Spinal cord (tissue), 10 donors: ENCODE results near the gene OVCA2. TPM values are rescaled to one million over a fixed set of nuclear protein-coding genes. Genes with fewer than 3 reads are reported as not detected.
A peak's percentile ranks its signal among the peaks of the same experiment; 100 is the strongest.

Experiments
- DNase-seq, 6 donors: peaks; one replicate each; pipeline versions ENCODE4 v3.0.0 to v3.0.0-alpha.2; 2013 to 2015; ENCODE audit warnings: low spot score in 6 of 6, low read depth in 4 of 6
- H3K27ac ChIP-seq: one replicate; pipeline ENCODE4 v1.5.1; 2013; ENCODE audit warnings: low read depth, low read length, control low read depth
- H3K27me3 ChIP-seq: one replicate; pipeline ENCODE4 v1.6.1; 2013; ENCODE audit warnings: low read length; ENCODE audit not compliant: control insufficient read depth, insufficient read depth
- H3K36me3 ChIP-seq: one replicate; pipeline ENCODE4 v1.6.1; 2013; ENCODE audit warnings: low read length; ENCODE audit not compliant: control insufficient read depth, insufficient read depth
- H3K4me1 ChIP-seq: one replicate; pipeline ENCODE4 v1.6.1; 2013; ENCODE audit warnings: low read length; ENCODE audit not compliant: control insufficient read depth, insufficient read depth
- H3K4me3 ChIP-seq: one replicate; pipeline ENCODE4 v1.5.1; 2013; ENCODE audit warnings: low read depth, low read length, control low read depth
- H3K9me3 ChIP-seq: one replicate; pipeline ENCODE4 v1.6.1; 2013; ENCODE audit warnings: low read length; ENCODE audit not compliant: control insufficient read depth, insufficient read depth
- WGBS: methylation state at CpG from one replicate; pipeline ENCODE4 v1.1.5; 2013; ENCODE audit warnings: missing lambda C conversion rate; ENCODE audit not compliant: insufficient coverage; 5-methylcytosine and 5-hydroxymethylcytosine counted together
- polyA plus RNA-seq, 2 donors: library from polyadenylated mRNA; unstranded; fragments of 120-200 nt; gene quantifications; one replicate each; pipeline ENCODE4 v1.2.1, GENCODE V29; 2013; ENCODE audit not compliant: insufficient read length in 2 of 2
- total RNA-seq, 2 donors: library from RNA; depleted of rRNA in 1 of 2; stranded (reverse); fragments of 120-200 nt in 1 of 2; fragments of >200 nt in 1 of 2; gene quantifications; one replicate each; pipeline versions ENCODE4 v1.2.3 to v1.2.4, GENCODE V29; 2013 to 2014
- donor health status: healthy.

OVCA2 gene
- total and polyA plus RNA-seq, 4 donors: 14.7 to 36.4 (median 15.8) TPM

DNA sequence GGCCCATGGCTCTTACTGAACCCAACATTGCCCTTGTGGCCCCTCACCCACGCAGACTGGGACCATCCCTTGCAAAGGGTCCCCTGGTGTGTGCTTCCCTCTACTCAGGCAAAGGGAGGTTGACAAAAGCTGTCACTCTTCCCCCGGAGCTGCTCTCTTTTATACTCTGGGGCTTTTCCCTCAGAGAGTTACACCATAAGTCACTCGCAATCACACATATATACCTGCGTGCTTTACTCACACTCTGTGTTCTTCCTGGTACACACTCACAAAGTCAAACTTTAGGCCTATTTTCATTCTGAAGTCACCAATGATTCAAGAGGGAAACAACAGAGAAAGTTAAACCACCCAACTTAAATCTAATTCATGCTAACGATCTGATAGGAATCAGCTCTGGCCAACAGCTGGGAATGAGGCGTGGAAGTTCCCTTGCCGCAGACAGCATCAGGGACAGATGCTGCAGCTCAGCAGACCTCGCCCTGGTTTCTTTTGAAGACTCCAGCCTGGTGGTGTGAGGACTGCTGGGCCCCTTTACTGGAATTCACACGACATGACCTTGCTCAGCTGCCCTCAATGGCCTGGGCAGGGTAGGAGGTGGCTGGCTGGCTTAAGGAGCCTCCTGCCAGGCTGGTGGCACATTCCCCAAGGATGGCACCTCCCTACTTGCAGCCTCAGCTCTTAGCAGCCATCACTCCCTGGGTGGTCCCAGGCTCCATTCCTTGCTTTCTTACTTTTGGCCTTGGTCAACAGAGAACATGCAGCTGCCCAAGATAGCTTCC lies 40.4 kb downstream of the OVCA2 start:
- Histone ChIP-seq H3K27me3 (no peaks in the 10 kb centered on the region), H3K9me3 (no peaks in the 10 kb centered on the region), H3K4me1 (peaks cover 38% of the 10 kb centered on the region), H3K4me3 (no peak overlapping the region), H3K36me3 (peaks cover 52% of the 10 kb centered on the region), H3K27ac (peak overlapping the region; percentile 8)
- WGBS: 80% methylated on average over 9 of the region's 9 CpGs
- no peak for DNase-seq

GRCh38 chr17:2083613-2084035 lies 41.8 kb downstream of the OVCA2 start:
- Histone ChIP-seq H3K27me3 (no peaks in the 10 kb centered on the region), H3K36me3 (peaks cover 47% of the 10 kb centered on the region), H3K27ac (peak overlapping the region; percentile 94), H3K9me3 (no peaks in the 10 kb centered on the region), H3K4me3 (no peak overlapping the region), H3K4me1 (peaks cover 48% of the 10 kb centered on the region)
- WGBS: 75% methylated on average over 7 of the region's 7 CpGs
- peak in 1 of 6 donors; percentile 19 for DNase-seq

GRCh38 chr17:2084036-2084765 lies 42.4 kb downstream of the OVCA2 start:
- H3K36me3 ChIP-seq: peaks cover 44% of the 10 kb centered on the region
- peak overlapping the region; percentile 94 for H3K27ac ChIP-seq
- peaks cover 54% of the 10 kb centered on the region for H3K4me1 ChIP-seq
- no peak overlapping the region for H3K4me3 ChIP-seq
- no peaks in the 10 kb centered on the region for H3K9me3 ChIP-seq
- peak in 1 of 6 donors; percentile 63 for DNase-seq
- no peaks in the 10 kb centered on the region for H3K27me3 ChIP-seq
- WGBS: 71% methylated on average over 6 of the region's 8 CpGs

GRCh38 chr17:2084766-2085647 lies 43.2 kb downstream of the OVCA2 start:
- WGBS: 34% methylated on average over 5 of the region's 13 CpGs
- Histone ChIP-seq H3K4me1 (peaks cover 59% of the 10 kb centered on the region), H3K27ac (peak overlapping the region; percentile 94), H3K9me3 (no peaks in the 10 kb centered on the region), H3K4me3 (no peak overlapping the region), H3K27me3 (no peaks in the 10 kb centered on the region), H3K36me3 (peaks cover 39% of the 10 kb centered on the region)
- peak in 1 of 6 donors; percentile 77 for DNase-seq

DNA sequence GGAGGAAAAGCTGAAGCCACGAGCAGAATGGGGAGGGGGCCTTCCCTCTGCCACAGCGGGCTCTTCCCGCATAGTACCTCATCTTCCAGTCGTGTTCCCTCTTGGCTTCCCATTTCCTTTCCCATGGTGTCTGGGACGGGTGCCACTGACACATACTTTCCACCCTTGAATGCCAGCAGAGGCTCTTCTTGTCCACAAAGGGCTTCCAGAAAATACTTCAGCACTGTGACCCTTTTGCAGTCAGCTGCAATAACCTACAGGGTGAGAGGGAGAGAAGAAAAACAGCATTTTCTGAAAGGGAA lies 43.8 kb downstream of the OVCA2 start:
- H3K27ac ChIP-seq: peak overlapping the region; percentile 94
- H3K9me3 ChIP-seq: no peaks in the 10 kb centered on the region
- H3K27me3 ChIP-seq: no peaks in the 10 kb centered on the region
- H3K4me1 ChIP-seq: peaks cover 65% of the 10 kb centered on the region
- no peak overlapping the region for H3K4me3 ChIP-seq
- WGBS: 42% methylated on average over 5 of the region's 5 CpGs
- peak in 1 of 6 donors; percentile 85 for DNase-seq
- peaks cover 35% of the 10 kb centered on the region for H3K36me3 ChIP-seq

DNA sequence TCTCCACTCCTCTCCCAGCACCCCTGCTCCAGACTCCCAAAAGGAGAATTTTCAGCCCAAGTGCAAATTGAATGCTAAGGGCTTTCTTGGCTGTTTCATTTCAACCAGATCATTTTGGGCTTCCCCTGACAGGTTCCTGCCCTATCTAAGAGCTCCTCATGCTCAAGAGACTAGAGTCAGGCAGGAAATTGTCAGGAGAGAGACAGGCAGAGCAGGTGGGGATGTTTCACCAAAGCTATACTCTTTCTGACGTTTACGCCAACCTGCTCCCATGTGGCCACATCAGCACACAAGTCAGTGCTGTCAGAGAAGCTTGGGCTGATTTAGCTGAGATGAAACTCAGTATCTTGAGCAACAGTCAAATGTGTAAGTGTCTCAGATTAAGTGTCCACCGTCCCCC lies 44.5 kb downstream of the OVCA2 start:
- peaks cover 28% of the 10 kb centered on the region for H3K36me3 ChIP-seq
- DNase-seq: no peak
- no peak overlapping the region for H3K4me3 ChIP-seq
- WGBS: 88% methylated on average over 2 of the region's 3 CpGs
- no peaks in the 10 kb centered on the region for H3K9me3 ChIP-seq
- H3K4me1 ChIP-seq: peaks cover 69% of the 10 kb centered on the region
- H3K27ac ChIP-seq: peak overlapping the region; percentile 94
- no peaks in the 10 kb centered on the region for H3K27me3 ChIP-seq

- H3K27me3 ChIP-seq: no peaks in the 10 kb centered on the region
- H3K36me3 ChIP-seq: peaks cover 18% of the 10 kb centered on the region
- H3K4me1 ChIP-seq: peaks cover 73% of the 10 kb centered on the region
- H3K9me3 ChIP-seq: no peaks in the 10 kb centered on the region
- H3K4me3 ChIP-seq: no peak overlapping the region
- DNase-seq: no peak
- 79% methylated on average over 9 of the region's 10 CpGs for WGBS
- H3K27ac ChIP-seq: peak overlapping the region; percentile 94
Observed at GRCh38 chr17:2087597-2088211, 45.9 kb downstream of the OVCA2 start.

- H3K27me3 ChIP-seq: no peaks in the 10 kb centered on the region
- 53% methylated on average over 2 of the region's 8 CpGs for WGBS
- H3K4me1 ChIP-seq: peaks cover 70% of the 10 kb centered on the region
- peak overlapping the region; percentile 26 for H3K4me3 ChIP-seq
- no peaks in the 10 kb centered on the region for H3K9me3 ChIP-seq
- no peak for DNase-seq
- peaks cover 11% of the 10 kb centered on the region for H3K36me3 ChIP-seq
- peak overlapping the region; percentile 94 for H3K27ac ChIP-seq
Observed at GRCh38 chr17:2089021-2089422, 47.2 kb downstream of the OVCA2 start.

DNA sequence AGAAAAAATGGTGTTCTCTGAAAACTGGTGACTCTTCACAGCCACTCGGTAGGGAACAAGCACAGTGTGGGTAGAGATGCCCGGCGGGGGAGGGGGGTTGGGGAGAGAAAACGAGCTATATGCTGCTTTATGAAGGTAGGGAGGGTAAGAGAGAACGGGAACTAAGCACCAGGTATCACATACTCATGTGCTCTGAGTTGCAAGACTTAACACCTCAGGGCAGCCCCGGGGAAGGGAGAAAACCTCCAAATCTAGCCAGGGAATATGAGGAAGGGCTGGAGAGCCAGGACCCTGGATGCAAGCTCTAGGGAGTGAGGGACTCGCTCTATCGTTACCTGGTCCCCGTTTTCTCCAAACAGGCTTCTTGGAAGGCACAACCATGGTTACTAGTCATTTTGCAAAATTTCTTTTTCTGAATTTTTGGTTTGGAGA lies 48.4 kb downstream of the OVCA2 start:
- DNase-seq: no peak
- H3K4me1 ChIP-seq: peaks cover 67% of the 10 kb centered on the region
- H3K9me3 ChIP-seq: no peaks in the 10 kb centered on the region
- peak overlapping the region; percentile 94 for H3K27ac ChIP-seq
- H3K36me3 ChIP-seq: peaks cover 1% of the 10 kb centered on the region
- whole genome bisulfite sequencing: no CpG with 5 or more reads among the region's 9 CpGs
- H3K27me3 ChIP-seq: no peaks in the 10 kb centered on the region
- H3K4me3 ChIP-seq: peak overlapping the region; percentile 7
